Fibroblast of gingiva (primary cell): ENCODE results near the gene MAST2.
A peak's percentile ranks its signal among the peaks of the same experiment; 100 is the strongest.
"Not testable (repeated sequence)": the region's sequence is repeated elsewhere in the genome, so short reads cannot be mapped to it uniquely, and the experiment has no call there.

Experiments used
- DNase-seq: peaks from one replicate; pipeline ENCODE4 v3.0.0-alpha.2; 2011; ENCODE audit warnings: low read depth

Gene MAST2

GRCh38 chr1:45938029-45938428 is 134.6 kb downstream of the MAST2 start:
- no peak for DNase-seq

GRCh38 chr1:45942411-45942810 is 139.0 kb downstream of the MAST2 start:
- DNase-seq: no peak

GRCh38 chr1:45943185-45943584 is 139.8 kb downstream of the MAST2 start:
- DNase-seq: no peak

- DNase-seq: peak; percentile 18
These were observed 142.0 kb downstream of the MAST2 start for GRCh38 chr1:45945426-45945825.

- not testable (repeated sequence) for DNase-seq
These were observed 146.1 kb downstream of the MAST2 start for GRCh38 chr1:45949462-45949861.

- DNase-seq: no peak
These were observed 148.7 kb downstream of the MAST2 start for GRCh38 chr1:45952072-45952471.

GRCh38 chr1:45953934-45954847 is 150.8 kb downstream of the MAST2 start:
- DNase-seq: peak; percentile 89

- peak; percentile 6 for DNase-seq
These were observed 154.3 kb downstream of the MAST2 start for GRCh38 chr1:45957684-45958083.

GRCh38 chr1:45958317-45958716 is 154.9 kb downstream of the MAST2 start:
- DNase-seq: no peak

GRCh38 chr1:45960930-45961715 is 157.7 kb downstream of the MAST2 start:
- no peak for DNase-seq

GRCh38 chr1:45961936-45962335 is 158.5 kb downstream of the MAST2 start:
- DNase-seq: not testable (repeated sequence)

GRCh38 chr1:45968941-45969666 is 165.7 kb downstream of the MAST2 start:
- DNase-seq: no peak

GRCh38 chr1:45969866-45970265 is 166.5 kb downstream of the MAST2 start:
- no peak for DNase-seq

GRCh38 chr1:45971335-45971734 is 167.9 kb downstream of the MAST2 start:
- DNase-seq: no peak

- DNase-seq: no peak
These were observed 168.6 kb downstream of the MAST2 start for GRCh38 chr1:45971922-45972531.

- no peak for DNase-seq
These were observed 169.2 kb downstream of the MAST2 start for GRCh38 chr1:45972621-45973020.

- no peak for DNase-seq
These were observed 169.7 kb downstream of the MAST2 start for GRCh38 chr1:45973121-45973520.

- DNase-seq: no peak
These were observed 171.3 kb downstream of the MAST2 start for GRCh38 chr1:45974541-45975269.

GRCh38 chr1:45976623-45977022 is 173.2 kb downstream of the MAST2 start:
- no peak for DNase-seq

GRCh38 chr1:45979074-45979777 is 175.8 kb downstream of the MAST2 start:
- DNase-seq: no peak

GRCh38 chr1:45979778-45980176 is 176.4 kb downstream of the MAST2 start:
- DNase-seq: no peak
